GM19463 (cell line): Measurements from ENCODE around the gene E2F7.
"Not testable (repeated sequence)": the region's sequence is repeated elsewhere in the genome, so short reads cannot be mapped to it uniquely, and the experiment has no call there.

ENCODE experiments used
- ATAC-seq: cut with Tn5 transposase; IDR thresholded peaks from one replicate; pipeline ENCODE4 v1.9.1; 2021; ENCODE audit warnings: mild to moderate bottlenecking, moderate library complexity; ENCODE audit not compliant: unreplicated experiment

Gene E2F7, protein sequence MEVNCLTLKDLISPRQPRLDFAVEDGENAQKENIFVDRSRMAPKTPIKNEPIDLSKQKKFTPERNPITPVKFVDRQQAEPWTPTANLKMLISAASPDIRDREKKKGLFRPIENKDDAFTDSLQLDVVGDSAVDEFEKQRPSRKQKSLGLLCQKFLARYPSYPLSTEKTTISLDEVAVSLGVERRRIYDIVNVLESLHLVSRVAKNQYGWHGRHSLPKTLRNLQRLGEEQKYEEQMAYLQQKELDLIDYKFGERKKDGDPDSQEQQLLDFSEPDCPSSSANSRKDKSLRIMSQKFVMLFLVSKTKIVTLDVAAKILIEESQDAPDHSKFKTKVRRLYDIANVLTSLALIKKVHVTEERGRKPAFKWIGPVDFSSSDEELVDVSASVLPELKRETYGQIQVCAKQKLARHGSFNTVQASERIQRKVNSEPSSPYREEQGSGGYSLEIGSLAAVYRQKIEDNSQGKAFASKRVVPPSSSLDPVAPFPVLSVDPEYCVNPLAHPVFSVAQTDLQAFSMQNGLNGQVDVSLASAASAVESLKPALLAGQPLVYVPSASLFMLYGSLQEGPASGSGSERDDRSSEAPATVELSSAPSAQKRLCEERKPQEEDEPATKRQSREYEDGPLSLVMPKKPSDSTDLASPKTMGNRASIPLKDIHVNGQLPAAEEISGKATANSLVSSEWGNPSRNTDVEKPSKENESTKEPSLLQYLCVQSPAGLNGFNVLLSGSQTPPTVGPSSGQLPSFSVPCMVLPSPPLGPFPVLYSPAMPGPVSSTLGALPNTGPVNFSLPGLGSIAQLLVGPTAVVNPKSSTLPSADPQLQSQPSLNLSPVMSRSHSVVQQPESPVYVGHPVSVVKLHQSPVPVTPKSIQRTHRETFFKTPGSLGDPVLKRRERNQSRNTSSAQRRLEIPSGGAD

DNA sequence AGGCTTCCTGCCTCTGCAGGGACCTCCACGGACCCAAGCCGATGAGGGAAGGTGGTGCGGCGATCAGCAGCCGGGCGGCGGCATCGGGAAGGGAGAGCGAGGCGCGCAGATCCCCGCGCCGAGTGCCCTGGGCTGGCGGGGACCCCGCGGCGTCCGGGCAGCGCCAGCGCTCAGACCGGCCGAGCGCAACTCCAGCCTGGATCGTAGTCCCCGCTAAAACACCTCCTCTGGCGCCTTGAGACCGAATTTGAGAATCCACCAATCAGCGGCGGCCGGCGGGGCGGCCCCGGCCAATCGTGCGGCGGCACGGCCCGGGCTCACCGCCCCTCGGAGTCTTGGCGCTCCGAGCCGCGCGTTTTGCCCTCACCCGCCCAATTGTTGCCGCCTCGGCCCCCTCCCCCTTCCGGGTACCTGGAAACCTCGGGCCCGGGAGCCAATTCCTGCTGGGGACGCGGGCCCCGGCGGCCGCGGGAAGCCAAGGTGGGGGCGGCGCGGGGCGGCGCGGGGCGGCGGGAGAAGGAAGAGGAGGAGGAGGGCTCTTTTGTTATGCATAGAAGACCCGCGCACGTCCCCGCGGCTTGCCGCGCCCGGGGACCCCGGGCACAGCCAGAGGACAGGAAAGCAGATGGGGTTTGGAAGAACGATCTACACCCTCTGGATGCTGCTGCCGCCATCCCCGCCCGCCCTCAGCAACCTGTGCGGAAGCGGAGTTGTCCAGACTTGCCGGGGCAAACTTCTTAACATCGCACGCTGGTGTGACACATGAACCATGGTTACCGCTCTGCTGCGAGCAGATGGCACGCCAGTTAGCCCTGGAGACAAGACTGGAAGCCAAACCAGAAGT is at the start of gene E2F7:
Gene E2F7, minus strand, starts transcription at position 209 of the 844 bp plus-strand sequence. CDS start 934 bp downstream, outside the sequence.
- ATAC-seq: peak; percentile 66

DNA sequence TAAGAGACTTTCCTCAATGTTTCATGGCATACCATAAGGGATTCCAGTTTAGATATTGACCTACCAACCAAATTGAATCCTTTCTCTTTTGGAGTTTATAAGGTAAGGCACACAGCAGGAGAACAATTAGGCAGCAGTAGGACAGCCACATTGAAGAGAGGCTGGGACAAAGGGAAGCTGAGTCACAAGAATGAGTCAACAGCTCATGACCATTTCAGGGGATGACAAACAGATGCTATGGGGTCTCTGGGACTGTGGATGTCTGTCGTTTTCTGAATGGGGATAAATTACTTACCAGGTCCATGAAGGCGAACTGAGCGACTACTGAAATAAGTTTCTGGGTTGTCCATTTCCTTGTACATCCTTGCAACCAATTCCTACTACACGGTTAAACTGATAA is 48.6 kb upstream of the E2F7 start:
- ATAC-seq: no peak

- no peak for ATAC-seq
Measured at GRCh38 chr12:77108707-77109106, 43.3 kb upstream of the E2F7 start.

DNA sequence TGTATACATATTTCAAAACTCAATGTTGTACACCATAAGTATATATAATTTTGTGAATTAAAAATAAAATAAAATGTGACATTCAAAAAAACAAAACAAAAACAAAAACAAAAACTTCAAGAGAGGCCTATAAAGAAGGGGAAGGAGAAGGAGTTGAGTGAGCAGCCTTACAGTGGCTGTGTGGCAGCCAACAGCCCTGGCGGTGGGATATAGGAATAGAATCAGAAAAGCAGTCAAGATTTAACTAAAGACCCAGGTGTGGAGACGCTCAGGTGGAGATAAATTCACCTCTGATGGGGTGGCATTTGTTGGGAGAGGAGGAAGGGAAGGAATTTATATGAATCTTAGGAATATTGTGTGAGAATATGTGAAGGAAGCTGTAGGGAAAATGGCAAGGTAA is 41.8 kb upstream of the E2F7 start:
- ATAC-seq: no peak

- ATAC-seq: no peak
Measured at GRCh38 chr12:77104792-77105191, 39.4 kb upstream of the E2F7 start.

- ATAC-seq: no peak
Measured at GRCh38 chr12:77104286-77104685, 38.9 kb upstream of the E2F7 start.

DNA sequence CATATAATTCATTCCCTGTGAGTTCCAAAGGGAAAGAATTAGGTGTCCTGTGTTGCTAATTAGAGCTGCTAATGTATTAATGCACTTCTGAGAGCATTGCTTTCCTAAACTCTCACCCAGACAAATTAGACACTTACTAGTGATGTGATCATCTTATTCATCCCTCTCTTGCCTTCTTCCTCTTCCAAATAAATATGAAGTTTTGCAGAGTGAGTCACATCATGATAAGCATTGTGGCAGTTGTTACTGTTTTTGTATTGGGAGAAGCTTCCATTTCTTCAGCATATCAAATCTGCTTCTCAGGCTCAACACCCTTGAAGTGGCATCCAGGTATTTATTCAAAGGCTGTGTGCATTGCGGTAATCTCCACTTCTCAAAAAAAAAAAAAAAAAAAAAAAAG is 37.3 kb upstream of the E2F7 start:
- no peak for ATAC-seq

DNA sequence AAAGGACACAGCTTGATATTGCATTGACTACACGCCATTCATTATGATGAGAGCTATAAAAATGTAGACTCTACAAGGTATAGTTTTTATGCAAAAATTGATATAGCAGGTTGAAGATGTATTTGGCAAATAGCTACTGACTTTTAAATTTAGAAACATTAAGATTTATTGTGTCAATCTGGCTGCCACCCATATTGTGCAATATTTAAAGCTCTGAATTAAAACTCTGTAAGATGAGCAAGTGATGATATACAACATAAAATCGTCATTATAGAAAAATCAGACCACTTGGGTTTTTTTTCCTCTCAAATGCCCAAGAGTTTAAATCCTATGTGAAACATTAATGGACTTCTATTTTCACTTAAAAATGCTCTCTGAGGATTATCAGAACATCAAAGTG is 36.8 kb upstream of the E2F7 start:
- ATAC-seq: no peak

DNA sequence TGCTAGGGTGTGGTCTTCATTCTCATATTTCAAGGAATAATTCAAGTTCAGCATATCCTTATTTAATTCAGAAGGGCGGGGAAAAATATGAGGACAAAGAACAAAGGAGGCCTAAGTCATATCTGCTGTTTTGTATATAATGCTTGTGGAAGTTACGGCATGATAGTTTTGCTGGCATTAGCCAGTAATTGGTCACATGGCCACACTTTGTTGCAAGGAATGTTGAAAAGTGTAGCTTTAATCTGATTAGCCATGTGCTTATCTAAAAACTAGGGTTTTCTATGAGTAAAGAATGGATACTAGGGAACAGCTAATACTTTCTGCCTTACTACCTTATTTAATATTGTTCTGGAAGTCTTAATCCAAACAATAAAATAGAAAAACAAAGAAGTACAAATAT is 34.4 kb upstream of the E2F7 start:
- no peak for ATAC-seq

GRCh38 chr12:77097846-77098245 is 32.5 kb upstream of the E2F7 start:
- no peak for ATAC-seq

GRCh38 chr12:77092227-77092626 is 26.9 kb upstream of the E2F7 start:
- ATAC-seq: not testable (repeated sequence)

GRCh38 chr12:77089686-77090220 is 24.4 kb upstream of the E2F7 start:
- ATAC-seq: no peak

DNA sequence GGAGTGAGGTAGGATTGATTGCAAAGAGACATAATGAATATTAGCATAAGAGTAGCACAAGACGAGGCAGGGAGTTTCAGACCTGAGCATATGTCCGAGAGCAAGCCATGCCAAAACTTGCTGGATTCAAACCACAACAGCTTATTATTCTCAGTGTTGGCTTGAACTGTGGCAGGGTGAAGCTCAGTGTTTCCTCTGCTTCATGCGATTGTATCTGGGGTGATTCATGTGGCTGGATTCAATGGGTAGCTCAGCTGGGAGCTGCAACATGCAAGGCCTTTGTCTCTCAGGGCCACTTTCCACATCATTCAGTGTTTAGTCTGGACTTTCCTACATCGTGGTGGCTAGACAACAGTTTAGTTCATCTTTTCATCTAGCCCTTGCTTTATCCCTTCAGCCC is 22.1 kb upstream of the E2F7 start:
- ATAC-seq: no peak

GRCh38 chr12:77082021-77082420 is 16.7 kb upstream of the E2F7 start:
- ATAC-seq: peak; percentile 50

DNA sequence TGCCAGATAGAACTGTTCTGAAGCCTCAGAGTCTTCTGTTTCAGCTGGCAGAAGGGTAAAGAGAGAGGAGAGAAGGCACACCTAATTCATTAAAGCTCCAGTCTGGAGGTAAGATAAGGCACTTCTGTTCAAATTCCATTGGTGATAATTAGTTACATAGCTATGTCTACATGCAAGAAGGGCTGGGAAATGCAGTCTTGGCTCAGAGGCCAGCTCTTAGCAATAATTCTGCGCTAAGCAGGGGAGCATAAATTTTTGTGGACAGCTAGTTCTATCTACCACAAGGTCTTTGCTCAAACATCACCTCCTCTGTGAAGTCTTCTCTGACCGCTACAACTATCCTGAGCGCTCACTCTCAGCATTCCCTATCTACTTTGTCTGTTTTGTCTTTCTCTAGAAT is 14.3 kb upstream of the E2F7 start:
- ATAC-seq: no peak

DNA sequence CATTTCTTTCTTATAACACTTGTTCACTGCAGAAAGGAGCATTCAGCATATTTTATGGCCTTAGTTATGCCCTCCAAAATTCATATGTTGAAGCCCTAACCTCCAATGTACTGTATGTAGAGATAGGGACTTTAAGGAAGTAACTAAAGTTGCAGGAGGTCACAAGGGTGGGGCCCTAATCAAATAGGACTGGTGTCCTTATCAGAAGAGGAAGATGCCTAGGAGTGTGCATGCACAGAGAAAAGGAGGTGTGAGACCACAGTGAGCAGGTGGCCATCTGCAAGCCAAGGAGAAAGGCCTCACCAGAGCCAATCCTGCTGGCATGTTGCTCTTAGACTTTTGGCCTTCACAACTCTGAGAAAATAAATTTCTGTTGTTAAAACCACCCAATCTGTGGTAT is 12.9 kb upstream of the E2F7 start:
- ATAC-seq: no peak

DNA sequence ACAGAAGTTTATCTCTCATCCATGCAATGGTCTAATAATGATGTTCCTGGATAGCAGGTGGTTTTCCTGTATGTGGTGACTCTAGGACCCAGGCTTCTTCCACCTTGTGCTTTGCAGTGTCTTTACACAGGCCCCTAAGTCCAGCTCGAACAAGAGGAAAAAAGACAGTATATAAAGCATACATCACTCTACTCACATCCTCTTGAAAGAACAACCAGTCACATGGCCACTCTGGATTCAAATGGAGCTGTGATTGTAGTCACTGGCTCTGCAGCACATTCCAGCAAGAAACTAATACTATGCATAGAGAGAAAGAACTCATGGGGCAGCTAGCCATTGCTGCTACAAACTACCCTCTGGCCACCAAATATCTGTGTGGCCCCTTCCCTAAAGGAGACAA is 11.5 kb upstream of the E2F7 start:
- ATAC-seq: no peak

- not testable (repeated sequence) for ATAC-seq
Measured at GRCh38 chr12:77073894-77074293, 8.5 kb upstream of the E2F7 start.

GRCh38 chr12:77072833-77073495 is 7.6 kb upstream of the E2F7 start:
- no peak for ATAC-seq

DNA sequence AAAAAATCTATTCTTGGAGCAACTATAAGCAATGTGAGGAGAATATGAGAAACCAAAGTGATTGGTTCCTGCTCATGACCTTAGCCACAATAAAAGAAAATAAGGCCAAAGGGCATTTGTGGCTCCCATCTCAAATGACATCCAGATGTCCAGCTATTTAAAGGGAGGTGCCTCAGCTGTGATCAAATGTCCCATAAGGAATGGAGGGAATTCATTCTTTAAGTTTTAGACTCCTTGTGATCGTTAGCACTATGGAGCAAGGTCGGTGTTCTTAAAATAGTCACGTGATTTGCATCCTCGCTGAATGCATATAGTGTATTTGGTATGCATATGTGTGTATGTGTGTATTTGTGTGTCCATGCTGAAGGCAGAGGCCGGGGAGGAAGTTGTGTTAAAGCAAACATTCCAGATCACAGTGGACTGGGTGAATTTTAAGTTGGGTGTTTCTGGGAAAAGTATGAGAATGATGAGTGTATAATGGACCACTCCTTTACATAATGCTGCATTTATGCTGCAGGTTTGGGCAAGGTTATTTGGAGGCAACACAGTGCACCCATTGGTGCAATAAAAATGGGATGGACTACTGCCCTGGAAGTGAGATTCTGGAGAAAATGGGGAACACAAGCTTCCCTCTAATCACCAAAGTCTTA is 5.6 kb upstream of the E2F7 start:
- ATAC-seq: peak; percentile 14
